GM18858 (cell line): Measurements from ENCODE around the gene DUSP21.
"Not testable (repeated sequence)": the region's sequence is repeated elsewhere in the genome, so short reads cannot be mapped to it uniquely, and the experiment has no call there.

Experiments
- ATAC-seq: cut with Tn5 transposase; IDR thresholded peaks from one replicate; pipeline ENCODE4 v1.9.1; 2021; ENCODE audit not compliant: unreplicated experiment

Gene DUSP21

GRCh38 chrX:44875185-44875489, 31.3 kb downstream of the DUSP21 start:
- no peak for ATAC-seq

- ATAC-seq: no peak
Observed at GRCh38 chrX:44876086-44876485, 32.3 kb downstream of the DUSP21 start.

- ATAC-seq: no peak
Observed at GRCh38 chrX:44876767-44877166, 32.9 kb downstream of the DUSP21 start.

- no peak for ATAC-seq
Observed at GRCh38 chrX:44878780-44879179, 35.0 kb downstream of the DUSP21 start.

GRCh38 chrX:44881549-44881948, 37.7 kb downstream of the DUSP21 start:
- ATAC-seq: no peak

- ATAC-seq: no peak
Observed at GRCh38 chrX:44882635-44883034, 38.8 kb downstream of the DUSP21 start.

GRCh38 chrX:44884944-44885343, 41.1 kb downstream of the DUSP21 start:
- ATAC-seq: no peak

- ATAC-seq: no peak
Observed at GRCh38 chrX:44889824-44890223, 46.0 kb downstream of the DUSP21 start.

GRCh38 chrX:44890247-44890646, 46.4 kb downstream of the DUSP21 start:
- no peak for ATAC-seq

- not testable (repeated sequence) for ATAC-seq
Observed at GRCh38 chrX:44890687-44891086, 46.9 kb downstream of the DUSP21 start.

- ATAC-seq: no peak
Observed at GRCh38 chrX:44891642-44892041, 47.8 kb downstream of the DUSP21 start.
